Kidney (tissue), 14 donors: ENCODE measurements around the gene TUBB2B. TPM values are rescaled to one million over a fixed set of nuclear protein-coding genes. Genes with fewer than 3 reads are reported as not detected.

Experiments
- DNase-seq, 5 donors: peaks; one replicate each; pipeline ENCODE4 v3.0.0-alpha.2; 2013 to 2020
- FAIRE-seq: peaks from 2 replicates; lab custom pipeline; 2012; peaks lifted over from hg19 to GRCh38; lab: Jason Lieb, UNC
- H3K27ac ChIP-seq, 2 donors: one replicate each; pipeline ENCODE4 v1.7.0; 2013; ENCODE audit warnings: low read depth in 2 of 2, low read length in 2 of 2, inconsistent platforms in 1 of 2
- H3K27me3 ChIP-seq: one replicate; pipeline ENCODE4 v1.7.1; 2013; ENCODE audit warnings: low read length, inconsistent platforms; ENCODE audit not compliant: control insufficient read depth, insufficient read depth
- H3K36me3 ChIP-seq, 3 donors: one replicate each; pipeline versions ENCODE4 v1.7.0 to v1.7.1; 2013; ENCODE audit warnings: low read length in 3 of 3, control low read depth in 1 of 3, inconsistent platforms in 1 of 3; ENCODE audit not compliant: insufficient read depth in 3 of 3, control insufficient read depth in 2 of 3
- H3K4me1 ChIP-seq, 3 donors: one replicate each; pipeline versions ENCODE4 v1.7.0 to v1.7.1; 2013; ENCODE audit warnings: low read length in 3 of 3, inconsistent platforms in 1 of 3, low read depth in 1 of 3; ENCODE audit not compliant: control insufficient read depth in 2 of 3, insufficient read depth in 2 of 3
- H3K4me3 ChIP-seq, 3 donors: one replicate each; pipeline versions ENCODE4 v1.7.0 to v1.8.1; 2013; ENCODE audit warnings: low read length in 3 of 3, control low read depth in 1 of 3, inconsistent platforms in 1 of 3
- H3K9ac ChIP-seq, 3 donors: one replicate each; pipeline versions ENCODE4 v1.7.0 to v1.7.1; 2013; ENCODE audit warnings: low read length in 3 of 3, control low read depth in 1 of 3, inconsistent platforms in 1 of 3
- H3K9me3 ChIP-seq, 3 donors: one replicate each; pipeline versions ENCODE4 v1.7.0 to v1.7.1; 2013; ENCODE audit warnings: low read length in 3 of 3, control low read depth in 1 of 3, inconsistent platforms in 1 of 3; ENCODE audit not compliant: control insufficient read depth in 2 of 3, insufficient read depth in 1 of 3
- intact Hi-C: fragments of 100-400 bp; cut with DNase I; formaldehyde crosslinking; loops from one replicate; pipeline ENCODE4 v1.11.1; 2022
- polyA plus RNA-seq: library from polyadenylated mRNA; stranded (reverse); fragments of 350-450 nt; fragmentation: Illumina TruSeq; extraction: RNeasy Lipid Tissue Mini Kit (QIAGEN cat#74804); gene quantifications from one replicate; pipeline ENCODE4 v1.2.3, GENCODE V29; 2014; ENCODE audit warnings: low read depth, low replicate concordance; ENCODE audit not compliant: insufficient read depth
- total RNA-seq: library from RNA; stranded (reverse); fragmentation: NEBNext Ultra II Directional; extraction: Animal tissue kit (Norgen Biotek cat#: 25700); gene quantifications from one replicate; pipeline ENCODE4 v1.2.1, GENCODE V29; 2021
- TF ChIP-seq, protein P1 (sequence below): IDR thresholded peaks from 3 replicates; pipeline ENCODE4 v1.5.1; 2012; ENCODE audit warnings: mild to moderate bottlenecking, moderate library complexity, borderline replicate concordance; ENCODE audit not compliant: insufficient read depth; ENCODE audit errors: extremely low read depth
- donor health status: control.
- donor health status: control.
- donor health status: control.
- donor health status: control.
- donor health status: control.
- donor health status: DM: yes; HTN: yes; CAD: no.
- donor health status: Normal renal cell carcinoma (clear cell type).

TUBB2B gene
- total and polyA plus RNA-seq, 2 donors from 2014 or later, result 34.2 to 46.1 TPM

DNA sequence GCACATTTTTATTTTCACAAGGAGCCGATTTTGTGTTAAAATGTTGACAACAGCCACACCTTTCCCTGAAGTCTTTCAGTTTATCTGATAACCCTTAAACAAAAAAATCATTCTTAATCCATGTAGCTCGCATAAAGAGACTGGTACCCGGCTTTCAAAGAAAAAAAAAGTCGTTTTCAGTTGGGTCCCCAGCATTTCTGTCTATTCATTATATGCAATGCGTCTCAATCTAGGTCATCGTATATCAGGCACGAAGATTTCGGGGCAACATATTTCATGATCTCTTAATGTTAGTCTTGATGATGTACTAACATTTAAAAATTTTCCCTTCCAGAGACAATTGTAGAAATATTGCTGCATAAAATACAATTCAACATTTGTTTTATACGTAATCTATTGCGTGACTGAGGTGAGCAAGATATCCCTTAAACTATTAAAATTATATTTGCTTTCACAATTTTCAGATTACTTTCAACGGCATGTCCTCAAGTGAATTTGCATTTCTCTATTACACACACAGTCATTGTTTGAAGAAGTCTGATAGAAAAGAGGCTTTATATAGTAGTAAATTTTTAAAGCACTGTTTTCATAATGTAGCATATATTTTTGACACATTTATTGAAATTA lies 2.9 kb upstream of the TUBB2B start:
- no peaks in the 10 kb centered on the region for H3K9me3 ChIP-seq
- peaks cover 0 to 29% (median 11%) of the 10 kb centered on the region in 3 donors for H3K4me1 ChIP-seq
- DNase-seq (no peak), FAIRE-seq (no peak)
- H3K27ac ChIP-seq, result no peak overlapping the region
- peak overlapping the region in 1 of 3 donors; percentile 92 for H3K4me3 ChIP-seq
- H3K9ac ChIP-seq, result peak overlapping the region in 1 of 3 donors; percentile 7
- H3K36me3 ChIP-seq, result no peaks in the 10 kb centered on the region
- H3K27me3 ChIP-seq, result peaks cover 14% of the 10 kb centered on the region
- TF ChIP-seq, protein P1, sequence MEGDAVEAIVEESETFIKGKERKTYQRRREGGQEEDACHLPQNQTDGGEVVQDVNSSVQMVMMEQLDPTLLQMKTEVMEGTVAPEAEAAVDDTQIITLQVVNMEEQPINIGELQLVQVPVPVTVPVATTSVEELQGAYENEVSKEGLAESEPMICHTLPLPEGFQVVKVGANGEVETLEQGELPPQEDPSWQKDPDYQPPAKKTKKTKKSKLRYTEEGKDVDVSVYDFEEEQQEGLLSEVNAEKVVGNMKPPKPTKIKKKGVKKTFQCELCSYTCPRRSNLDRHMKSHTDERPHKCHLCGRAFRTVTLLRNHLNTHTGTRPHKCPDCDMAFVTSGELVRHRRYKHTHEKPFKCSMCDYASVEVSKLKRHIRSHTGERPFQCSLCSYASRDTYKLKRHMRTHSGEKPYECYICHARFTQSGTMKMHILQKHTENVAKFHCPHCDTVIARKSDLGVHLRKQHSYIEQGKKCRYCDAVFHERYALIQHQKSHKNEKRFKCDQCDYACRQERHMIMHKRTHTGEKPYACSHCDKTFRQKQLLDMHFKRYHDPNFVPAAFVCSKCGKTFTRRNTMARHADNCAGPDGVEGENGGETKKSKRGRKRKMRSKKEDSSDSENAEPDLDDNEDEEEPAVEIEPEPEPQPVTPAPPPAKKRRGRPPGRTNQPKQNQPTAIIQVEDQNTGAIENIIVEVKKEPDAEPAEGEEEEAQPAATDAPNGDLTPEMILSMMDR, result no peak
- intact Hi-C loops, result no loop called here

DNA sequence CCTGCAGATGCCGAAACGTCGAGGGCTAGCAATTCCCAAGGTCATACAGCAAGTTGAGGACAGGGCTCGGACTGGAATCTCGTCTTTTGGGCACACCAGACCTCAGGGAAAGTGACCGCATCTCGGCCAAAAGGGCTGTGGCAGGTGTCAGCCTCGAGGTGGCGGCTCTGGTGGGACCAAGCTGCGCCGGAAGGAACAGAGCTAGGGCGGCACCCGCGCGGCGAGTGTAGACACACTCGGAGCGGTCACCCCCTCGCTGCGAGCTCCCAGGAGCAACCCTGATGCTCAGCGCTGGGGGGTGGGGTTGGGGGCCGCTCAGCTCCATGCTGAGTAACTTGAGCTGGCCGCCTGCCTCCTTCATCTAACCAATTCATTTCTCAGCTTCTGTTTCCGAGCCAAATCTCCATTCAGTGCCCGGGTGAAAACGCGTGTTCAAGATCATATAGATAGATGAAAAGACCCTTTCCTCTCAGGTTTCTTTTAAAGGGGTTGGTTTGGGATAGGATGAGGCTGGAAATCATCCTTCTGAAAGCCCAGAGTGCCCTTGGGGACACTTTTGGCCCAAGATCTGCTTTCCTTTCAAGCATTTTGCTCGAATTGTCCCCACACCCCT lies 2.2 kb upstream of the TUBB2B start:
- H3K27me3 ChIP-seq, result peaks cover 14% of the 10 kb centered on the region
- peak overlapping the region in 1 of 3 donors; percentile 7 for H3K9ac ChIP-seq
- H3K27ac ChIP-seq, result no peak overlapping the region
- H3K36me3 ChIP-seq, result no peaks in the 10 kb centered on the region
- H3K9me3 ChIP-seq, result no peaks in the 10 kb centered on the region
- intact Hi-C loops, result no loop called here
- DNase-seq (peak in 4 of 5 donors; percentile 67 to 85 (median 74)), FAIRE-seq (no peak)
- peak overlapping the region in 2 of 3 donors; percentile 30 to 46 for H3K4me3 ChIP-seq
- H3K4me1 ChIP-seq, result peaks cover 0 to 29% (median 11%) of the 10 kb centered on the region in 3 donors
- TF ChIP-seq, protein P1, result no peak

DNA sequence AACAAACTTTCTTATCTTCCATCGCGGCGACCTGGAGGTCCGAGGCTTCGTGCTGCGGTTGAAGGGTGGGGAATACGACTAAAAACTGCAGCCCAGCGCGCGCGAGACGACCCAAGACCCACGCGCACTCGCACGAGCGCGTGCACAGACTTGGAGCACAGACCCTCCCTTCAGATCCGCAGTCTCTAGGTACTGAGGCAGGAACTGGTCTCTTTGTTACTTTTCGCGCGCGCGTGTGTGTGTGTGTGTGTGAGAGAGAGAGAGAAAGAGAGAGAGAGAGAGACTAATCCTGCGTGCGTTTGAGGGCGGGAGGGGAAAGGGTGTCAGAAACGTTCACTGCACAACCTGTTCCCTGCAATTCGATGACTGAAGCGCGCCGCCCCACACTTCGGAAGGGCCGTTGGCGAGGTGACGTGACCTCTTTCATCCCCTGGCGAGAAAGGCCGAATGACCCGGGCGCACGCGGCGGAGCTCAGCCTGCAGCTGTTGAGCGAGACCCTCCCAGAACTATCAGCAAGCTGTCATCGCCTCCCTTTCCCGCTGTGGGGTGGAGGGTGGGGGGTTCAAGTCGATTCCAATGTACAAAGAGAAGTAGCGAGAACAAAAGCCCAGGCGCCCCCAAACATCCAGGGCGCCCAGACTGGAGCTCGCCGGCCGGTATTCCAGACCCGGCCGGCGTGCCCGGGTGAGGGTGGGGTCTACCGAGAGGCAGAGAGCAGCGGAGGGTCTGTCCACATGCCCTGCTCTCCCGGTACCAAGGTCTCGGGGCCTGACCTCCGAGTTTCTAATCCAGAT lies 1.5 kb upstream of the TUBB2B start:
- H3K27ac ChIP-seq, result no peak overlapping the region
- TF ChIP-seq, protein P1, result no peak
- H3K9me3 ChIP-seq, result no peaks in the 10 kb centered on the region
- FAIRE-seq, result no peak
- peaks cover 0 to 29% (median 11%) of the 10 kb centered on the region in 3 donors for H3K4me1 ChIP-seq
- intact Hi-C loops, result no loop called here
- no peak overlapping the region for H3K9ac ChIP-seq
- peaks cover 12% of the 10 kb centered on the region for H3K27me3 ChIP-seq
- H3K36me3 ChIP-seq, result no peaks in the 10 kb centered on the region
- H3K4me3 ChIP-seq, result peak overlapping the region; percentile 11 to 46 (median 30)
- peak; percentile 72 to 90 (median 81) for DNase-seq
